Astrocyte (in vitro differentiated cells and primary cell): ENCODE measurements around the gene DAGLA. TPM values are rescaled to one million over a fixed set of nuclear protein-coding genes. Genes with fewer than 3 reads are reported as not detected.

Source experiments
- DNase-seq: peaks from one replicate; pipeline ENCODE4 v3.0.0-alpha.2; 2010; ENCODE audit warnings: low read depth
- FAIRE-seq: peaks from 2 replicates; lab custom pipeline; 2011; peaks lifted over from hg19 to GRCh38; lab: Jason Lieb, UNC
- H2AFZ ChIP-seq: 2 replicates; pipeline ENCODE4 v1.6.0; 2012; ENCODE audit warnings: low read depth, low read length, inconsistent platforms
- H3K27ac ChIP-seq: 2 replicates; pipeline ENCODE4 v1.5.1; 2011; ENCODE audit warnings: low read depth, low read length, inconsistent platforms
- H3K27me3 ChIP-seq: 2 replicates; pipeline ENCODE4 v1.6.0; 2011; ENCODE audit warnings: low read length, inconsistent platforms; ENCODE audit not compliant: insufficient read depth
- H3K36me3 ChIP-seq: 2 replicates; pipeline ENCODE4 v1.5.1; 2011; ENCODE audit warnings: low read length, inconsistent platforms; ENCODE audit not compliant: insufficient read depth
- H3K4me1 ChIP-seq: 2 replicates; pipeline ENCODE4 v1.5.1; 2011; ENCODE audit warnings: low read length, inconsistent platforms; ENCODE audit not compliant: insufficient read depth
- H3K4me2 ChIP-seq: 2 replicates; pipeline ENCODE4 v1.6.0; 2012; ENCODE audit warnings: low read length, inconsistent platforms
- H3K4me3 ChIP-seq: 2 replicates; pipeline ENCODE4 v1.5.1; 2011; ENCODE audit warnings: low read depth, mild to moderate bottlenecking, low read length, inconsistent platforms; ENCODE audit not compliant: insufficient read depth
- H3K79me2 ChIP-seq: 2 replicates; pipeline ENCODE4 v1.6.0; 2012; ENCODE audit warnings: mild to moderate bottlenecking, low read length, inconsistent platforms; ENCODE audit not compliant: insufficient read depth
- H3K9ac ChIP-seq: 2 replicates; pipeline ENCODE4 v1.6.0; 2012; ENCODE audit warnings: mild to moderate bottlenecking, low read length, inconsistent platforms
- H3K9me3 ChIP-seq: 2 replicates; pipeline ENCODE4 v1.5.1; 2012; ENCODE audit warnings: low read depth, mild to moderate bottlenecking, low read length, inconsistent platforms; ENCODE audit not compliant: insufficient read depth
- H4K20me1 ChIP-seq: 2 replicates; pipeline ENCODE4 v1.6.0; 2012; ENCODE audit warnings: low read length, inconsistent platforms; ENCODE audit not compliant: insufficient read depth
- H3K27ac Mint-ChIP-seq: one replicate; pipeline ENCODE4 v1.8.0; 2021; ENCODE audit warnings: mild to moderate bottlenecking, mixed read lengths; ENCODE audit not compliant: unreplicated experiment
- H3K27me3 Mint-ChIP-seq: one replicate; pipeline ENCODE4 v1.8.0; 2021; ENCODE audit warnings: low read depth, mixed read lengths; ENCODE audit not compliant: unreplicated experiment
- H3K36me3 Mint-ChIP-seq: one replicate; pipeline ENCODE4 v1.8.0; 2021; ENCODE audit warnings: low read depth, mixed read lengths; ENCODE audit not compliant: unreplicated experiment
- H3K4me1 Mint-ChIP-seq: one replicate; pipeline ENCODE4 v1.8.0; 2021; ENCODE audit warnings: low read depth, mixed read lengths; ENCODE audit not compliant: unreplicated experiment
- H3K4me3 Mint-ChIP-seq: one replicate; pipeline ENCODE4 v1.8.0; 2021; ENCODE audit warnings: mild to moderate bottlenecking, moderate library complexity, mixed read lengths; ENCODE audit not compliant: unreplicated experiment
- H3K9me3 Mint-ChIP-seq: one replicate; pipeline ENCODE4 v1.8.0; 2021; ENCODE audit warnings: mild to moderate bottlenecking, mixed read lengths; ENCODE audit not compliant: unreplicated experiment
- CTCF ChIP-seq: IDR thresholded peaks from 2 replicates; pipeline ENCODE4 v1.5.1; 2011; ENCODE audit warnings: low read depth, mild to moderate bottlenecking, inconsistent platforms, low read length, moderate library complexity; ENCODE audit not compliant: insufficient read depth
- EZH2 ChIP-seq: IDR thresholded peaks from 2 replicates; pipeline ENCODE4 v1.6.1; 2012; ENCODE audit warnings: mild to moderate bottlenecking, low read length, inconsistent platforms; ENCODE audit not compliant: insufficient read depth
- total RNA-seq: library from RNA; stranded (reverse); gene quantifications from 2 replicates; pipeline ENCODE4 v1.2.1, GENCODE V29; 2021

Gene DAGLA
- total RNA-seq, 1 donor from 2014 or later = 5.5 TPM

GRCh38 chr11:61700720-61701119, 20.5 kb downstream of the DAGLA start:
- peaks cover 2% of the 10 kb centered on the region for H3K36me3 Mint-ChIP-seq
- Histone ChIP-seq H3K79me2 (no peaks in the 10 kb centered on the region), H3K36me3 (no peaks in the 10 kb centered on the region), H3K4me2 (no peak overlapping the region), H3K27ac (no peak overlapping the region), H3K27me3 (no peaks in the 10 kb centered on the region), H3K9me3 (no peaks in the 10 kb centered on the region), H3K4me1 (peaks cover 30% of the 10 kb centered on the region), H2AFZ (no peak overlapping the region), H3K9ac (no peak overlapping the region), H3K4me3 (no peak overlapping the region), H4K20me1 (peaks cover 49% of the 10 kb centered on the region)
- peaks cover 19% of the 10 kb centered on the region for H3K4me1 Mint-ChIP-seq
- no peaks in the 10 kb centered on the region for H3K9me3 Mint-ChIP-seq
- no peak overlapping the region for H3K27ac Mint-ChIP-seq
- no peak for DNase-seq
- peaks cover 35% of the 10 kb centered on the region for H3K27me3 Mint-ChIP-seq
- no peak overlapping the region for H3K4me3 Mint-ChIP-seq
- TF ChIP-seq CTCF = no peak
- TF ChIP-seq EZH2 = no peak
- FAIRE-seq = no peak

- Histone ChIP-seq H3K4me2 (no peak overlapping the region), H3K27ac (no peak overlapping the region), H3K9ac (no peak overlapping the region), H3K4me1 (peaks cover 24% of the 10 kb centered on the region), H4K20me1 (peaks cover 56% of the 10 kb centered on the region), H3K27me3 (no peaks in the 10 kb centered on the region), H2AFZ (no peak overlapping the region), H3K79me2 (no peaks in the 10 kb centered on the region), H3K4me3 (no peak overlapping the region), H3K9me3 (no peaks in the 10 kb centered on the region), H3K36me3 (no peaks in the 10 kb centered on the region)
- FAIRE-seq (no peak), DNase-seq (no peak)
- no peak overlapping the region for H3K27ac Mint-ChIP-seq
- no peaks in the 10 kb centered on the region for H3K9me3 Mint-ChIP-seq
- TF ChIP-seq EZH2 (no peak), CTCF (peak; percentile 39)
- H3K4me3 Mint-ChIP-seq = no peak overlapping the region
- H3K36me3 Mint-ChIP-seq = peaks cover 2% of the 10 kb centered on the region
- peaks cover 19% of the 10 kb centered on the region for H3K4me1 Mint-ChIP-seq
- peaks cover 40% of the 10 kb centered on the region for H3K27me3 Mint-ChIP-seq
These were observed 21.2 kb downstream of the DAGLA start for GRCh38 chr11:61701242-61701886.

- Histone ChIP-seq H3K4me2 (no peak overlapping the region), H3K9ac (no peak overlapping the region), H3K4me3 (no peak overlapping the region), H3K9me3 (no peaks in the 10 kb centered on the region), H2AFZ (no peak overlapping the region), H3K79me2 (peaks cover 3% of the 10 kb centered on the region), H4K20me1 (peaks cover 63% of the 10 kb centered on the region), H3K27ac (no peak overlapping the region), H3K4me1 (peaks cover 13% of the 10 kb centered on the region), H3K27me3 (no peaks in the 10 kb centered on the region), H3K36me3 (no peaks in the 10 kb centered on the region)
- FAIRE-seq = no peak
- DNase-seq = no peak
- no peak for TF ChIP-seq CTCF
- TF ChIP-seq EZH2 = no peak
- no peaks in the 10 kb centered on the region for H3K9me3 Mint-ChIP-seq
- peaks cover 16% of the 10 kb centered on the region for H3K4me1 Mint-ChIP-seq
- H3K27ac Mint-ChIP-seq = no peak overlapping the region
- H3K36me3 Mint-ChIP-seq = peaks cover 2% of the 10 kb centered on the region
- peaks cover 41% of the 10 kb centered on the region for H3K27me3 Mint-ChIP-seq
- H3K4me3 Mint-ChIP-seq = no peak overlapping the region
These were observed 22.6 kb downstream of the DAGLA start for GRCh38 chr11:61702701-61703312.
